Body of pancreas (tissue), 4 donors: Measurements from ENCODE around the gene TMEM263.

ENCODE experiments used
- CTCF ChIP-seq, 7 experiments: fragments of 450-650 bp in 4 of 7; fragments of 200-600 bp in 3 of 7; sonication (generic) in 3 of 7; IDR thresholded peaks; one replicate each; pipeline ENCODE4 v1.5.1; 2016 to 2019; ENCODE audit warnings: antibody characterized with exemption in 7 of 7
- POLR2A ChIP-seq, 3 donors: fragments of 450-650 bp; IDR thresholded peaks; one replicate each; pipeline ENCODE4 v1.6.1; 2016; ENCODE audit warnings: antibody characterized with exemption in 3 of 3, mild to moderate bottlenecking in 2 of 3

- TF ChIP-seq CTCF (IDR thresholded peaks at IDR 0.05) (peak; percentile 65 to 84 (median 78)), POLR2A (IDR thresholded peaks at IDR 0.05) (no peak)
Measured at GRCh38 chr12:106919910-106920544, 35.7 kb upstream of the TMEM263 start.
